D721Med (cell line): Measurements from ENCODE around the gene SH3BP1.
"Not testable (repeated sequence)": the region's sequence is repeated elsewhere in the genome, so short reads cannot be mapped to it uniquely, and the experiment has no call there.

Experiments used
- DNase-seq: peaks from one replicate; pipeline ENCODE4 v3.0.0; 2011; ENCODE audit warnings: low spot score; ENCODE audit not compliant: insufficient read length
- FAIRE-seq: peaks from 2 replicates; lab custom pipeline; 2011; peaks lifted over from hg19 to GRCh38; lab: Jason Lieb, UNC
- TF ChIP-seq, protein P1 (sequence below): IDR thresholded peaks from 2 replicates; pipeline ENCODE4 v1.5.1; 2012; ENCODE audit warnings: mild to moderate bottlenecking, control low read depth; ENCODE audit not compliant: insufficient read depth; ENCODE audit errors: missing control alignments

The SH3BP1 gene

DNA sequence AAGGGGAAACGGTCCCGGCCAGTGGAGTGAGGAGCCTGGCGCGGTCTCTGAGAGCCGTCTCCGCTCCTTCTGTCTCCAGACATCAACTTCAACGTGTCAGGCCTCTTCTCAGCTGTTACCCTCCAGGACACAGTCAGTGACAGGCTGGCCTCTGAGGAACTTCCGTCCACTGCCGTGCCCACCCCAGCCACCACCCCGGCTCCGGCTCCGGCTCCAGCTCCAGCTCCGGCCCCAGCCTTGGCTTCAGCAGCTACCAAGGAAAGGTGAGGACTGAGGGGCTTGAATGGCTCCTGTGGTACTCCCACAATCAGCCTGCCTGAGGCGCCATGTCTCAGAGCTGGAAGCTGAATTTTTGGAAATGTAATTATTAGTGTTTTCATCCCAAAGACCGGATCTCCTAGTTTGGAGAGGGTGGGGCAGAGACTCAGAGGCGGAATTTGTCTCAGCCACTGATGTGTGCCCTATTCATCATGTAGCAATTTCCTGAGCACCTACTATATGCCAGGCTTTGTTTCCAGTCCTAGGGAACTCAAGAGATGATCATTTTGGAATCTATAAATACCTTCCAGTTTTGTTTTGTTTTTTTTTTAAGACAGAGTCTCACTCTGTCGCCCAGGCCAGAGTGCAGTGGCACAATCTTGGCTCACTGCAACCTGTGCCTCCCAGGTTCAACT, 11.1 kb downstream of the SH3BP1 start:
- FAIRE-seq (no peak), DNase-seq (no peak)
- TF ChIP-seq, protein P1, sequence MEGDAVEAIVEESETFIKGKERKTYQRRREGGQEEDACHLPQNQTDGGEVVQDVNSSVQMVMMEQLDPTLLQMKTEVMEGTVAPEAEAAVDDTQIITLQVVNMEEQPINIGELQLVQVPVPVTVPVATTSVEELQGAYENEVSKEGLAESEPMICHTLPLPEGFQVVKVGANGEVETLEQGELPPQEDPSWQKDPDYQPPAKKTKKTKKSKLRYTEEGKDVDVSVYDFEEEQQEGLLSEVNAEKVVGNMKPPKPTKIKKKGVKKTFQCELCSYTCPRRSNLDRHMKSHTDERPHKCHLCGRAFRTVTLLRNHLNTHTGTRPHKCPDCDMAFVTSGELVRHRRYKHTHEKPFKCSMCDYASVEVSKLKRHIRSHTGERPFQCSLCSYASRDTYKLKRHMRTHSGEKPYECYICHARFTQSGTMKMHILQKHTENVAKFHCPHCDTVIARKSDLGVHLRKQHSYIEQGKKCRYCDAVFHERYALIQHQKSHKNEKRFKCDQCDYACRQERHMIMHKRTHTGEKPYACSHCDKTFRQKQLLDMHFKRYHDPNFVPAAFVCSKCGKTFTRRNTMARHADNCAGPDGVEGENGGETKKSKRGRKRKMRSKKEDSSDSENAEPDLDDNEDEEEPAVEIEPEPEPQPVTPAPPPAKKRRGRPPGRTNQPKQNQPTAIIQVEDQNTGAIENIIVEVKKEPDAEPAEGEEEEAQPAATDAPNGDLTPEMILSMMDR: no peak

DNA sequence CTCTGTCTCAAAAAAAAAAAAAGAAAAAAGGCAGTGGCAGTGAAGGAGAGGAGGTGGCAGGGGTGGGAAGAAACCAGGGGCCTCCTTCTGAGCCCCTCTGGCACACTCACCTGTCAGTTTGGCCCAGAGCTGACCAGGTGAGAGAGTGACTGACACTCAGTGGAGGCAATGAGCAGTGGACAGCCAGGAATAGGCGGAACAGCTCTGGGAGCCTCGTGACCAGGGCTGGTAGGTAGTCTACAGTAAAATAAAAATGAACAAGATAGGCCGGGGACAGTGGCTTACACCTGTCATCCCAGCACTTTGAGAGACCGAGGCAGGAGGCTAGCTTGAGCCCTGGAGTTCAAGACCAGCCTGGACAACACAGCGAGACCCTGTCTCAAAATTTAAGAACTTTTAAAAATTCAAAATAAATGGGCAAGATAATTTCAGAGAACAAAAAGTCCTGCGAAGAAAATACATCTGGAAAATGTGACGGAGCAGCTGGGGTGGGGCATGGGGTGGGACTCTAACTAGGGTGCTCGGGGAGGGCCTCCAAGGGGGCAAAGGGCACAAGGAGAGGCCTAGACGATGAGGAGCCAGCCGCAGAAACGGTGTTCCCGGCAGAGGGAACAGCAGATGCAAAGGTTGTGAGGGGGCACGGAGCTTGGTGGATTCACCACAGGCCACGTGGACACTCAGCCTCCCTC, 15.2 kb downstream of the SH3BP1 start:
- TF ChIP-seq, protein P1: no peak
- DNase-seq (no peak), FAIRE-seq (no peak)

DNA sequence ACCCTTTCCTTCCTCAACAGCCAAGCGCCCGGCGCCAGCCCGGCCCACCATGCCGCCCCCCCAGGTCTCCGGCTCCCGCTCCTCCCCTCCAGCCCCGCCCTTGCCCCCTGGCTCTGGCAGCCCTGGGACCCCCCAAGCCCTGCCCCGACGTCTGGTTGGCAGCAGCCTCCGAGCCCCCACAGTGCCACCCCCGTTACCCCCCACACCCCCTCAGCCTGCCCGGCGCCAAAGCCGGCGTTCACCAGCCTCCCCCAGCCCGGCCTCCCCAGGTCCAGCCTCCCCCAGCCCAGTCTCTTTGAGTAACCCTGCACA, 15.7 kb downstream of the SH3BP1 start:
- FAIRE-seq (no peak), DNase-seq (no peak)
- TF ChIP-seq, protein P1: no peak

DNA sequence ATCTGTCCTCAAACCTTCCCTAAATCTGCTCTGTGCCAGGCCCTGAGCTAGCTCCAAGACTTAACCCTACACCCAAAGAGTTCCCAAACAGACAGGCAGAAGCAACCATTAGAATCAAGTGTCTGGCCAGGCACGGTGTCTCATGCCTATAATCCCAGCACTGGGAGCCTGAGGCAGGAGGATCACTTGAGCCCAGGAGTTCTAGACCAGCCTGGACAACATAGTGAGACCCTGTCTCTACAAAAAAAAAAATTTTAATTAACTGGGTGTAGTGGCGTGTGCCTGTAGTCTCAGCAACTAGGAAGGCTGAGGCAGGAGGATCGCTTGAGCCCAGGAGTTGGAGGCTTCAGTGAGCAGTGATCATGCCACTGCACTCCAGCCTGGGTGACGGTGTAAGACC, 17.1 kb downstream of the SH3BP1 start:
- not testable (repeated sequence) for DNase-seq, FAIRE-seq

DNA sequence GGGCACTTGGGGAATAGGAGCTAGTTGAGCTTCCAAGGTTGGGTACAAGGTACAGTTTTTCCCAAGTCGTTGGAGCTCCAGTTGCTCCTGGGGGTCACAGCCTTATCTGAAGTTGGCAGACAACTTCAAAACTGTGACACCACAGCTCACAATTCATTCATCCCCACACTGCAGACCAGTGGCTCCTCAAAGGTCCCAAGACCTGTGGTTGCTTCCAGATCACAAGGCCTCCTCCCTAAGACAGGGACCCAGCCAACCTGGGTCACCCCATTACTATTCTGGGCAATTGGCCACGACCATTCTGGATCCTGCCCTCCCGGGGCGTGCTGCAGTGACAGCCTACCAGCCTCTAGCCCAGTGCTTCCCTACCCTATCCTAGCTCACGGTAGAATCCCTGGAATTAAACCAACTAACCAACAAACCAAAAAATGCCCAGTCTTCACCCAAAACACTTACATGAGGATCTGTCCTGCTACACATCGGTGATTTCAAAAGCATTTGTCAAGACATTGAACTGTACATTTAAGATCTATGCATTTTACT, 18.2 kb downstream of the SH3BP1 start:
- TF ChIP-seq, protein P1: no peak
- no peak for DNase-seq
- FAIRE-seq: no peak

GRCh38 chr22:37658133-37659065, 18.9 kb downstream of the SH3BP1 start, which contains the start of gene PDXP:
TSS of gene PDXP (plus strand) at chr22:37658723. CDS start at chr22:37658783, 60 bp downstream.
- TF ChIP-seq, protein P1: no peak
- no peak for FAIRE-seq
- peak; percentile 75 for DNase-seq
